WTC11 (cell line): Measurements from ENCODE around the gene NEBL. TPM values are rescaled to one million over a fixed set of nuclear protein-coding genes. Genes with fewer than 3 reads are reported as not detected.

ENCODE experiments used
- ATAC-seq: fragments of 200-7000 bp; cut with Tn5 transposase; 2 replicates; pipeline ENCODE4 v1.10.0; 2021; ENCODE audit warnings: mild to moderate bottlenecking, moderate library complexity
- CTCF ChIA-PET: fragments of 300-600 bp; sonication (Branson Sonifier 250); formaldehyde crosslinking; loops from one replicate; lab custom pipeline; 2021; ENCODE audit warnings: antibody characterized with exemption; lab: Charles Lee
- POLR2A ChIA-PET: fragments of 350-600 bp; sonication (Branson Sonifier 250); formaldehyde crosslinking; loops from one replicate; lab custom pipeline; 2021; ENCODE audit warnings: antibody characterized with exemption; lab: Charles Lee
- DNase-seq: peaks from one replicate; pipeline ENCODE4 v3.0.0; 2021; ENCODE audit warnings: low spot score
- H3K27ac Mint-ChIP-seq: 2 replicates; pipeline ENCODE4 v1.8.0; 2021; ENCODE audit warnings: mixed read lengths
- H3K27me3 Mint-ChIP-seq: 2 replicates; pipeline ENCODE4 v1.8.0; 2021; ENCODE audit warnings: low read depth, mild to moderate bottlenecking, moderate library complexity, mixed read lengths
- H3K36me3 Mint-ChIP-seq: 2 replicates; pipeline ENCODE4 v1.8.0; 2021; ENCODE audit warnings: mixed read lengths
- H3K4me1 Mint-ChIP-seq: 2 replicates; pipeline ENCODE4 v1.8.0; 2022; ENCODE audit warnings: mixed read lengths
- H3K4me3 Mint-ChIP-seq: 2 replicates; pipeline ENCODE4 v1.8.0; 2021; ENCODE audit warnings: mild to moderate bottlenecking, moderate library complexity, mixed read lengths
- H3K9me3 Mint-ChIP-seq: 2 replicates; pipeline ENCODE4 v1.8.0; 2021; ENCODE audit warnings: mixed read lengths
- ATF2 ChIP-seq: sonication (generic); formaldehyde crosslinking; IDR thresholded peaks from 2 replicates; pipeline ENCODE4 v1.8.1; 2022; ENCODE audit warnings: low read depth, missing genetic modification reagents, borderline replicate concordance
- CREB1 ChIP-seq: sonication (generic); formaldehyde crosslinking; IDR thresholded peaks from 2 replicates; pipeline ENCODE4 v1.8.0; 2023; ENCODE audit warnings: mild to moderate bottlenecking, missing genetic modification reagents
- CREM ChIP-seq: sonication (generic); formaldehyde crosslinking; IDR thresholded peaks from 2 replicates; pipeline ENCODE4 v1.8.1; 2022; ENCODE audit warnings: mild to moderate bottlenecking, missing genetic modification reagents, moderate library complexity
- ETV6 ChIP-seq: sonication (generic); formaldehyde crosslinking; IDR thresholded peaks from 2 replicates; pipeline ENCODE4 v1.8.1; 2022; ENCODE audit warnings: mild to moderate bottlenecking, missing genetic modification reagents
- FOXP4 ChIP-seq: sonication (generic); formaldehyde crosslinking; IDR thresholded peaks from 2 replicates; pipeline ENCODE4 v1.8.0; 2022; ENCODE audit warnings: mild to moderate bottlenecking, missing genetic modification reagents
- HMGXB4 ChIP-seq: sonication (generic); formaldehyde crosslinking; IDR thresholded peaks from 2 replicates; pipeline ENCODE4 v1.8.1; 2023; ENCODE audit warnings: mild to moderate bottlenecking, moderate library complexity, missing genetic modification reagents
- IRF1 ChIP-seq: sonication (generic); formaldehyde crosslinking; IDR thresholded peaks from 2 replicates; pipeline ENCODE4 v1.8.0; 2023; ENCODE audit warnings: missing genetic modification reagents
- KAT7 ChIP-seq: sonication (generic); formaldehyde crosslinking; IDR thresholded peaks from 2 replicates; pipeline ENCODE4 v1.8.1; 2023; ENCODE audit warnings: missing genetic modification reagents, mild to moderate bottlenecking, borderline replicate concordance
- MXD4 ChIP-seq: fragments of 250-450 bp; sonication (Bioruptor Pico); IDR thresholded peaks from 2 replicates; pipeline ENCODE4 v1.8.0; 2021; ENCODE audit warnings: mild to moderate bottlenecking, moderate library complexity, borderline replicate concordance
- SP1 ChIP-seq: sonication (generic); formaldehyde crosslinking; conservative IDR thresholded peaks from 2 replicates; pipeline ENCODE4 v1.8.1; 2022; ENCODE audit warnings: missing genetic modification reagents
- ZMAT4 ChIP-seq: fragments of 250-450 bp; sonication (Bioruptor Pico); IDR thresholded peaks from 2 replicates; pipeline ENCODE4 v1.9.0; 2021; ENCODE audit warnings: mild to moderate bottlenecking
- ZNF219 ChIP-seq: sonication (generic); formaldehyde crosslinking; IDR thresholded peaks from 2 replicates; pipeline ENCODE4 v1.8.0; 2023; ENCODE audit warnings: missing genetic modification reagents, mild to moderate bottlenecking, borderline replicate concordance
- ZNF423 ChIP-seq: fragments of 250-450 bp; sonication (Bioruptor Pico); IDR thresholded peaks from 2 replicates; pipeline ENCODE4 v2.1.2; 2022; ENCODE audit warnings: mild to moderate bottlenecking, moderate library complexity
- ZNF425 ChIP-seq: fragments of 250-450 bp; sonication (Bioruptor Pico); conservative IDR thresholded peaks from 2 replicates; pipeline ENCODE4 v1.9.0; 2021; ENCODE audit warnings: mild to moderate bottlenecking
- total RNA-seq: library from RNA; stranded (reverse); gene quantifications from 3 replicates; pipeline ENCODE4 v1.2.3, GENCODE V29; 2021
- TF ChIP-seq, protein P1 (sequence below): sonication (generic); formaldehyde crosslinking; IDR thresholded peaks from 2 replicates; pipeline ENCODE4 v1.8.0; 2022; ENCODE audit warnings: mild to moderate bottlenecking, missing genetic modification reagents

Gene NEBL
- total RNA-seq, 1 experiment from 2014 or later, result 8.9 TPM

DNA sequence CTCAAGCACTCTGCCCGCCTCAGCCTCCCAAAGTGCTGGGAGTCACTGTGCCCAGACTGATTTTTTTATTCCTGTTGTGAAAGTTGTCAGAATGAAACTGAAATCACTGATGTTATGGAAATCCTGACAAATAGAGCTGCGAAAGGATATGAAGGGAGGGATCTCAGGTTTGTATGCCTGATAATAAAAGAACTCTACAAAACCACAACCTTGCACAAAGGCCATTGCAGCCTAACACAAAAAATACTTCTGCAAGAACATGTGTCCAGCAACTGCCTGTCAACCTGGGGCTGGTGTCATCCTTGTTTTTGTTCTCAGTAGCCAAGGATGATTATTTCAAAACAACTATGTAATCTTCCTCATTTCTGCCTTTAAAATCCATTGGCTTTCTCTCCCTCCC is 126.1 kb downstream of the NEBL start (continued):
- TF ChIP-seq KAT7 (CRISPR knock-in tag) (no peak), CREB1 (no peak), ZNF425 (CRISPR knock-in tag) (no peak), IRF1 (no peak), MXD4 (CRISPR knock-in tag) (no peak), ZNF423 (CRISPR knock-in tag) (no peak)

DNA sequence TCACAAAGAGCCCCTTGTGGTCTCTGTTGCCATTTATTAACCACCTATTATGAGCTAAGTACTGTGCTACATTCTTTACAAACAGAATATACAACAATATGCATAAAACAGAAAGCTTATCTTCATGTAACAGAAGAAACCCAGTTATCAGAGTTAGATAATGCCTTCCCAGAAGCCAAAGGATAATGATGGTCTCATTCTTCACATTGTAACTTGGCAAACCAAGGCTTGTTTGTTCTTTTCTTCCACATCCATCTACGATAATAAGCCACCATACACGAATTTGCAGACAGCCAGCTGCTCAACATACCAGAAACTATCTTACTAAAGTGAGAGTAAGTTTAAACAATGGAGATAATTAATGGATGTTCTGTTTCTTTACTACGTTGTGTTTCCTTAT is 127.6 kb downstream of the NEBL start:
- Mint-ChIP-seq H3K27ac (no peak overlapping the region), H3K4me1 (peaks cover 7% of the 10 kb centered on the region), H3K27me3 (no peaks in the 10 kb centered on the region), H3K9me3 (no peaks in the 10 kb centered on the region), H3K4me3 (no peak overlapping the region), H3K36me3 (no peaks in the 10 kb centered on the region)
- no peak for ATAC-seq
- ChIA-PET CTCF (interaction anchor here (0.7 to 1.8 kb wide), 7 partner anchors 9 to 1357 kb away, joined by 4 to 8 read pairs (median 5); no protein-coding TSS in a partner anchor), POLR2A (no interaction called here)
- TF ChIP-seq SP1, result no peak
- TF ChIP-seq HMGXB4 (CRISPR knock-in tag), result no peak
- TF ChIP-seq ATF2 (CRISPR knock-in tag), result no peak
- no peak for TF ChIP-seq CREM (CRISPR knock-in tag)
- TF ChIP-seq, protein P1, sequence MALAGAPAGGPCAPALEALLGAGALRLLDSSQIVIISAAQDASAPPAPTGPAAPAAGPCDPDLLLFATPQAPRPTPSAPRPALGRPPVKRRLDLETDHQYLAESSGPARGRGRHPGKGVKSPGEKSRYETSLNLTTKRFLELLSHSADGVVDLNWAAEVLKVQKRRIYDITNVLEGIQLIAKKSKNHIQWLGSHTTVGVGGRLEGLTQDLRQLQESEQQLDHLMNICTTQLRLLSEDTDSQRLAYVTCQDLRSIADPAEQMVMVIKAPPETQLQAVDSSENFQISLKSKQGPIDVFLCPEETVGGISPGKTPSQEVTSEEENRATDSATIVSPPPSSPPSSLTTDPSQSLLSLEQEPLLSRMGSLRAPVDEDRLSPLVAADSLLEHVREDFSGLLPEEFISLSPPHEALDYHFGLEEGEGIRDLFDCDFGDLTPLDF (CRISPR knock-in tag), result no peak
- no peak for TF ChIP-seq FOXP4 (CRISPR knock-in tag)
- no peak for TF ChIP-seq ZNF219 (CRISPR knock-in tag)
- TF ChIP-seq ETV6 (CRISPR knock-in tag), result no peak
- no peak for TF ChIP-seq ZMAT4 (CRISPR knock-in tag)
- no peak for DNase-seq
